ENCODE results near the gene PYCR2.
A peak's percentile ranks its signal among the peaks of the same experiment; 100 is the strongest.

The PYCR2 gene

DNA sequence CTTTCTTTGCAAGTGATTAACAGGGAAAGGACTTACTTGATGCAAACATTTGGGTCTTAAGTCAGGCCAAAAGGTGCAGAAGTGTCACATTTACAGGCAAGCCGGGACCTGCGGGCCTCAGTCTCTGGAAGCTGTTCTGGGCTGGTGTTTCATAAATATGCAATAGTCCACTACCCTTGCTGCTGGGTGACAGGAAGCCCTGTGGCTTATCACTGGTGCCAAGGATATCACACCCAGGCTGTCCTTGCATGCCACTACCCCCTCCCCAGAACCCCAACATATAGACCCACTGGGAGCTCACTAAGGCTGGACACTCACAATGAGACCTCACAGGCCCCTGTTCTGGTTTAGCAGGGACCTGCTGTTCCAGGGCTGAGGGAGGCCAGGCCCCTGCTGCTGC is 20.3 kb upstream of the PYCR2 start:
- peak overlapping the region; percentile 50 for H3K27ac ChIP-seq
- ChIA-PET CTCF (interaction anchor here (0.6 to 1.5 kb wide), 4 partner anchors 62 to 463 kb away, joined by 4 to 5 read pairs (median 4); partner anchors contain the start of gene TMEM63A), POLR2A (ENCODE audit: low non-redundant PET) (interaction anchor here (1.0 kb wide), 1 partner anchor 22 kb away, joined by 3 read pairs; no protein-coding TSS in a partner anchor)
- DNase-seq (ENCODE audit: low spot score): no peak
- TF ChIP-seq, protein P1, sequence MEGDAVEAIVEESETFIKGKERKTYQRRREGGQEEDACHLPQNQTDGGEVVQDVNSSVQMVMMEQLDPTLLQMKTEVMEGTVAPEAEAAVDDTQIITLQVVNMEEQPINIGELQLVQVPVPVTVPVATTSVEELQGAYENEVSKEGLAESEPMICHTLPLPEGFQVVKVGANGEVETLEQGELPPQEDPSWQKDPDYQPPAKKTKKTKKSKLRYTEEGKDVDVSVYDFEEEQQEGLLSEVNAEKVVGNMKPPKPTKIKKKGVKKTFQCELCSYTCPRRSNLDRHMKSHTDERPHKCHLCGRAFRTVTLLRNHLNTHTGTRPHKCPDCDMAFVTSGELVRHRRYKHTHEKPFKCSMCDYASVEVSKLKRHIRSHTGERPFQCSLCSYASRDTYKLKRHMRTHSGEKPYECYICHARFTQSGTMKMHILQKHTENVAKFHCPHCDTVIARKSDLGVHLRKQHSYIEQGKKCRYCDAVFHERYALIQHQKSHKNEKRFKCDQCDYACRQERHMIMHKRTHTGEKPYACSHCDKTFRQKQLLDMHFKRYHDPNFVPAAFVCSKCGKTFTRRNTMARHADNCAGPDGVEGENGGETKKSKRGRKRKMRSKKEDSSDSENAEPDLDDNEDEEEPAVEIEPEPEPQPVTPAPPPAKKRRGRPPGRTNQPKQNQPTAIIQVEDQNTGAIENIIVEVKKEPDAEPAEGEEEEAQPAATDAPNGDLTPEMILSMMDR (conservative IDR thresholded peaks at IDR 0.05; ENCODE audit: low read depth): no peak

DNA sequence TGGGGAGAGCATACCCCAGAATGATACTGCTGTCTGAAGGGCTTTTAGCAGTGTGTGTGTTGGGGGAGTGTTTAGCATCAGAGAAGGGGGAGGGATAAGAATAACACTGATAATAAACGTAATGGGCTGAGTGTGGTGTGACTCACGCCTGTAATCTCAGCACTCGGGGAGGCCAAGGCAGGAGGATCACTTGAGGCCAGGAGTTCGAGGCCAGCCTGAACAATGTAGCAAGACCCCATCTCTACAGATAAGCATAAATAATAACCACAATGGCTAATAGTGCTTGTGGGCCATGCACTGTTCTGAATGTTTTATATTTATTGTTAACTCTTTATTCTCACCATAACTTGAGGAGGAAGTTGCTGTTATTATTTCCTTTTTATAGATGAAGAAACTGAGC is 19.5 kb upstream of the PYCR2 start:
- ChIA-PET POLR2A (ENCODE audit: low non-redundant PET) (no interaction called here), CTCF (interaction anchor here (0.8 kb wide), 1 partner anchor 182 kb away, joined by 4 read pairs; no protein-coding TSS in a partner anchor)
- TF ChIP-seq, protein P1 (conservative IDR thresholded peaks at IDR 0.05; ENCODE audit: low read depth): no peak
- DNase-seq (ENCODE audit: low spot score): no peak
- H3K27ac ChIP-seq: no peak overlapping the region

DNA sequence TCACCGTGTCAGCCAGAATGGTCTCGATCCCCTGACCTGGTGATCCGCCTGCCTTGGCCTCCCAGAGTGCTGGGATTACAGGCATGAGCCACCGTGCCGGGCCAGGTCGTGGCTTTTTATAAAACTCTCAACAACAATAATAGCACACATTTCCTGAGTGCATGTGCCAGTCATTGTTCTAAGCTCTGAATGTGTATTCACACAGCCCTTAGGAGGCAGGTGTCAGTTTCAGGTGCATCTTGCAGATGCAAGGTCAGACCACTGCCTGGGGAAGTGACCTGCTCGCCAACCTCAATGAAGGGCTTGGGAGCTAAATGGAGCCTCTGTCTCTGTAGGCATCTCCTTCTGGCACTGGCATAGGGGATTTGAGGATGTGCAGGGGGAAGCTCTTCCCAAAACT is 18.5 kb upstream of the PYCR2 start:
- no peak for DNase-seq (ENCODE audit: low spot score)
- TF ChIP-seq, protein P1 (conservative IDR thresholded peaks at IDR 0.05; ENCODE audit: low read depth): no peak
- POLR2A ChIA-PET (ENCODE audit: low non-redundant PET): no interaction called here
- CTCF ChIA-PET: interaction anchor here (0.7 to 0.8 kb wide), 2 partner anchors 60 to 705 kb away, joined by 3 read pairs; no protein-coding TSS in a partner anchor
- no peak overlapping the region for H3K27ac ChIP-seq

DNA sequence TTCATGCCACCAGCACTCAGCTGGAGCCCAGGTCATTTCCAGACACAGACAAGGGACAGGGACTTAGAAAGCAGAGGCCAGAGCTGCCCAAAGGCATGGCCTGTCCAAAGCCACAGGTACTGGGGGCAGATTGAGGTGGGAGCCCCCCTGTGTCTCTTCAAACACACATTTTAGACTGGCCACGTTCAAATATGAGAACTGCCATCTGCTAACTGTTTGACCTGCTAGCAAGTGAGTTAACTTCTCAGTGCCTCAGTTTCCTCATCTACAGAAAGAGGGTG is 17.8 kb upstream of the PYCR2 start:
- CTCF ChIA-PET: interaction anchor here (0.7 to 0.8 kb wide), 2 partner anchors 59 to 706 kb away, joined by 3 read pairs; no protein-coding TSS in a partner anchor

DNA sequence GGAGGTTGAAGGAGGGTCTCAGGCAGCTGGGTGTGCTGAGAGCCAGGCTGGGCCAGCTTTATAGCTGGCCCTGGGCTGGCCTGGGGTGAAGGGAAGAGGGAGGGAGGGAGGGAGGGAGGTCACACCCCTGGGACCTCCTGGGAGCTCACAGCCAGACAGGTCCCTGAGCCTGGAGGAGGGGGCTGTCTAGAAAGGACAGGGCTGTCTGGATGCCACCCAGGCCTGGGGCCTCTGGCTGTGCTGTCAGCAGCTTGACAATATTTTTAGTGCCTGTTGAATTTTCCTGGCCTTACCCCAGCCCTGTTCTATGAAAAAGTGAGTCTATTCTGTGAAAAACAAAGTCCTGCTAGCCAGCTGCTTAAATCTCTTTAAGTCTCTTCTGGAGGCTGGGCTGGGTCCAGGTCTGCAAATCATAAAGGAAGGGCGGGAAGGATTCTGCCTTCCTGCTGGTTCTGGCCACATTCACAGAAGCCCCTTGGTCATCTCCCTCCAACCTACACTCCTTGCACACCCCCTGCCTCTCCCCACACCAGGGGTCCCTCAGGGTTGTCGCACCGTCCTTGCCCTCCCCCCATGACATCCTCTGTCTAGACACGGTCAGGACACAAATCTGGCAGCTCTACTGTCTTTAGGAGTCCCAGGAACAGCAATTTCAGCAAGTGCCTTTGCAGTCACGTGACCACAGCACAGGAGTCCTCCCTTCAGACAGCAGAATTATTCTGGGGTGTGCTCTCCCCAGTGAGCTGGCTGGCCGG is 17.3 kb upstream of the PYCR2 start, which contains the start of gene LEFTY2:
Gene LEFTY2, minus strand, starts transcription at position 34 of the 755 bp plus-strand sequence. CDS start 80 bp downstream, outside the sequence.
- POLR2A ChIA-PET (ENCODE audit: low non-redundant PET): no interaction called here

More for the DNA sequence above, 17.8 kb upstream of the PYCR2 start:
- TF ChIP-seq, protein P1 (conservative IDR thresholded peaks at IDR 0.05; ENCODE audit: low read depth): no peak
- peak overlapping the region; percentile 6; the same call in 1 of the 2 replicates for H3K27ac ChIP-seq
- POLR2A ChIA-PET (ENCODE audit: low non-redundant PET): no interaction called here
- no peak for DNase-seq (ENCODE audit: low spot score)

More for the DNA sequence above, 17.3 kb upstream of the PYCR2 start, which contains the start of gene LEFTY2:
- CTCF ChIA-PET: interaction anchor here (0.6 to 1.0 kb wide), 3 partner anchors 58 to 479 kb away, joined by 3 to 4 read pairs (median 3); no protein-coding TSS in a partner anchor
- TF ChIP-seq, protein P1 (conservative IDR thresholded peaks at IDR 0.05; ENCODE audit: low read depth): no peak
- no peak for DNase-seq (ENCODE audit: low spot score)
- peak within 1 kb of the TSS; percentile 6; the same call in 1 of the 2 replicates for H3K27ac ChIP-seq
